CD4-positive, alpha-beta T cell (primary cell): ENCODE results near the gene TWF2. TPM values are rescaled to one million over a fixed set of nuclear protein-coding genes. Genes with fewer than 3 reads are reported as not detected.

Experiments used
- ATAC-seq: fragments of 200-7000 bp; cut with Tn5 transposase; one replicate; pipeline ENCODE4 v1.10.0; 2022; ENCODE audit warnings: mild to moderate bottlenecking; ENCODE audit not compliant: poor library complexity
- CTCF ChIA-PET: fragments of 350-600 bp; sonication (Branson Sonifier 250); formaldehyde crosslinking; loops from one replicate; lab custom pipeline; 2021; ENCODE audit warnings: antibody characterized with exemption, inconsistent platforms; lab: Charles Lee
- POLR2A ChIA-PET: fragments of 350-600 bp; sonication (Branson Sonifier 250); formaldehyde crosslinking; loops from one replicate; lab custom pipeline; 2021; ENCODE audit warnings: antibody characterized with exemption, inconsistent platforms; lab: Charles Lee
- DNase-seq, 14 experiments: peaks; one replicate each; pipeline ENCODE4 v3.0.0-alpha.2; 2013 to 2020; ENCODE audit warnings: mixed read lengths in 2 of 14
- H3K27ac ChIP-seq, 2 donors: one replicate each; pipeline versions ENCODE4 v1.5.1 to v1.7.0; 2013; ENCODE audit warnings: low read length in 2 of 2, low read depth in 1 of 2, mild to moderate bottlenecking in 1 of 2
- H3K27me3 ChIP-seq, 2 experiments: 1 replicate in 1 of 2; 2 replicates in 1 of 2; pipeline versions ENCODE4 v1.6.1 to v1.7.0; 2013; ENCODE audit warnings: low read length in 2 of 2, control low read depth in 1 of 2, mild to moderate bottlenecking in 1 of 2, moderate library complexity in 1 of 2; ENCODE audit not compliant: insufficient read depth in 2 of 2, control insufficient read depth in 1 of 2
- H3K36me3 ChIP-seq: one replicate; pipeline ENCODE4 v1.6.1; 2013; ENCODE audit warnings: low read length, control low read depth; ENCODE audit not compliant: insufficient read depth
- H3K4me1 ChIP-seq: one replicate; pipeline ENCODE4 v1.6.1; 2013; ENCODE audit warnings: low read length, control low read depth; ENCODE audit not compliant: insufficient read depth
- H3K4me3 ChIP-seq: one replicate; pipeline ENCODE4 v1.5.1; 2013; ENCODE audit warnings: mild to moderate bottlenecking, low read length, moderate library complexity
- H3K9me3 ChIP-seq, 2 experiments: 1 replicate in 1 of 2; 2 replicates in 1 of 2; pipeline versions ENCODE4 v1.6.1 to v1.7.0; 2013; ENCODE audit warnings: low read length in 2 of 2, mild to moderate bottlenecking in 2 of 2, control low read depth in 1 of 2, moderate library complexity in 1 of 2; ENCODE audit not compliant: control insufficient read depth in 1 of 2, insufficient read depth in 1 of 2
- H3K27ac Mint-ChIP-seq: one replicate; pipeline ENCODE4 v1.8.0; 2020; ENCODE audit warnings: mixed read lengths
- H3K27me3 Mint-ChIP-seq: one replicate; pipeline ENCODE4 v1.8.0; 2021; ENCODE audit warnings: mixed read lengths
- H3K36me3 Mint-ChIP-seq: one replicate; pipeline ENCODE4 v1.8.0; 2021; ENCODE audit warnings: low read depth, mixed read lengths
- H3K4me1 Mint-ChIP-seq: one replicate; pipeline ENCODE4 v1.8.0; 2021; ENCODE audit warnings: low read depth, mixed read lengths
- H3K4me3 Mint-ChIP-seq: one replicate; pipeline ENCODE4 v1.8.0; 2020; ENCODE audit warnings: mild to moderate bottlenecking, mixed read lengths
- H3K9me3 Mint-ChIP-seq: one replicate; pipeline ENCODE4 v1.8.0; 2020; ENCODE audit warnings: mixed read lengths
- intact Hi-C, 2 experiments: fragments of 100-400 bp; cut with DNase I in 1 of 2; cut with micrococcal nuclease in 1 of 2; formaldehyde crosslinking; loops; one replicate each; pipeline versions ENCODE4 v1.15.1 to v1.9.0; 2023 to 2025; cut with DNase I, micrococcal nuclease
- total RNA-seq, 174 experiments: library from RNA in 2 of 174; stranded (reverse) in 2 of 174; gene quantifications; one replicate each; pipeline ENCODE4 v1.2.3 and lab custom pipeline; 2021 to 2026
- TF ChIP-seq, protein P1 (sequence below): fragments of 200-600 bp; IDR thresholded peaks from one replicate; pipeline ENCODE4 v1.8.0; 2022; ENCODE audit warnings: antibody characterized with exemption, mild to moderate bottlenecking

TWF2 gene
- total RNA-seq, 2 experiments from 2014 or later = 17.4 to 21.7 TPM

DNA sequence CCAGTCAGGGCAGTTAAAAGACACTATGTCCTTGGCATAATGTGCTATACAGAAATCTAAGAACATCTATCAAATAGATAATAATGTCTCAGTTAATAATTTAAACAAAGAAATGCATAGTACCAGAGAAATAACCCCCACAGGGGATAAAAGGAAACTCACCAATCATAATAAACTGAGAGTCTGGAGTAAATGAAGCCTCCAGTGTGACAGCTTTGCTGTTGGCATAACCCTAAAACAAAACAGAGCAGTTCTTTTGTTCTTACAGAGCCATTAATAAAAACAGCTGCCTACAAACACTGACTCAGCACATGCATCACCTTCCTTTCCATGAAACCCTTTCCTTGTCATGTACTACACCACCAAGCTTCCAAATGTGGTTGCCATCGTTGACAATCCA lies 20.1 kb upstream of the TWF2 start:
- Mint-ChIP-seq H3K9me3 (no peaks in the 10 kb centered on the region), H3K27ac (peak overlapping the region; percentile 95), H3K4me3 (no peak overlapping the region), H3K4me1 (peaks cover 98% of the 10 kb centered on the region), H3K36me3 (peaks cover 100% of the 10 kb centered on the region), H3K27me3 (no peaks in the 10 kb centered on the region)
- Histone ChIP-seq H3K4me3 (no peak overlapping the region), H3K4me1 (peaks cover 78% of the 10 kb centered on the region), H3K36me3 (peaks cover 96% of the 10 kb centered on the region), H3K27ac (peak overlapping the region in 1 of 2 donors; percentile 49), H3K27me3 (no peaks in the 10 kb centered on the region), H3K9me3 (no peaks in the 10 kb centered on the region)
- no peak for DNase-seq
- ATAC-seq = no peak
- ChIA-PET POLR2A (interaction anchor here (10.7 to 19.7 kb wide), 3 partner anchors 11 to 20 kb away, joined by 131 to 538 read pairs (median 293); partner anchors contain the start of genes PPM1M, TWF2 and WDR82), CTCF (interaction anchor here (1.2 to 4.1 kb wide), 3 partner anchors 12 to 20 kb away, joined by 4 to 18 read pairs (median 7); partner anchors contain the start of gene WDR82)
- TF ChIP-seq, protein P1, sequence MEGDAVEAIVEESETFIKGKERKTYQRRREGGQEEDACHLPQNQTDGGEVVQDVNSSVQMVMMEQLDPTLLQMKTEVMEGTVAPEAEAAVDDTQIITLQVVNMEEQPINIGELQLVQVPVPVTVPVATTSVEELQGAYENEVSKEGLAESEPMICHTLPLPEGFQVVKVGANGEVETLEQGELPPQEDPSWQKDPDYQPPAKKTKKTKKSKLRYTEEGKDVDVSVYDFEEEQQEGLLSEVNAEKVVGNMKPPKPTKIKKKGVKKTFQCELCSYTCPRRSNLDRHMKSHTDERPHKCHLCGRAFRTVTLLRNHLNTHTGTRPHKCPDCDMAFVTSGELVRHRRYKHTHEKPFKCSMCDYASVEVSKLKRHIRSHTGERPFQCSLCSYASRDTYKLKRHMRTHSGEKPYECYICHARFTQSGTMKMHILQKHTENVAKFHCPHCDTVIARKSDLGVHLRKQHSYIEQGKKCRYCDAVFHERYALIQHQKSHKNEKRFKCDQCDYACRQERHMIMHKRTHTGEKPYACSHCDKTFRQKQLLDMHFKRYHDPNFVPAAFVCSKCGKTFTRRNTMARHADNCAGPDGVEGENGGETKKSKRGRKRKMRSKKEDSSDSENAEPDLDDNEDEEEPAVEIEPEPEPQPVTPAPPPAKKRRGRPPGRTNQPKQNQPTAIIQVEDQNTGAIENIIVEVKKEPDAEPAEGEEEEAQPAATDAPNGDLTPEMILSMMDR = no peak
- intact Hi-C loops = no loop called here

DNA sequence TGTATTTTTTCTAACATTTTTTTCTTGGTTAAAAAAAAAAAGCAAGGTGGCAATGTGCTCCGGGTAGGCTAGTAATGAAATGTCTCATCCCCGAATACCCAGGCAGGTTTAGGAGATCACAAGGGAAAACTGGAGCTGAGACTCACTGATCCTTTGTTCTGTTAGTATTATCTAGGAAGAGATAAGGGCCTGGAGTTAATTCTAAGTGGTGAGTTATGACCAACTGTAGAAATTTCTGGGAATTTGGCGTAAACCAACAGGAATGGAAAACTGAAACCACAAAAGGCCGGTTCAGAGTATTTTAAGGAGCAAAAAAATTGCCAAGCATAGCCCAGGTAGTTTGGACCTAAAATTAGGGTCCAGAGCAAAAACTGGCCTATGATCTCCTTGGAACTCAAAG lies 19.0 kb upstream of the TWF2 start:
- no peaks in the 10 kb centered on the region for H3K9me3 Mint-ChIP-seq
- CTCF ChIA-PET = interaction anchor here (4.1 kb wide), 1 partner anchor 21 kb away, joined by 18 read pairs; the partner anchor contains the start of gene WDR82

DNA sequence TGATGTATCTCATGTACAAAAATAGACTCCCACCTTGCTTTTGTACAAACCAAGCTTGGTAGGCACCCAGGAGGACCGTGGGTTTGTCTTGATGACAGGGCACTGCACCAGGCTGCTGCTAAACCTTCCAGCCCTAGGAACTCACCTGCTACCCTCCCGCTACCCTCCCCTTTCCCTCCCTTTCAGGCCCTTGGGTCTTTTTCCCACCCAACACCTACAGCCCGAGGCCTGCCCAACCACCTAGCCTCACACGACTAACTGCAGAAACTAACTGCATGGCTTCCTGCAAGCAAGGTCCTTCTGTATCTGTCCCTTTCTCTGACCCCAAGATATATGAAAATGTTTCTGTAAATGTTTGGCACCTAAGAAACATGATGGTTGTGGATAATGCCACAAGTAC lies 17.7 kb upstream of the TWF2 start:
- POLR2A ChIA-PET = interaction anchor here (10.7 to 19.7 kb wide), 3 partner anchors 13 to 22 kb away, joined by 131 to 538 read pairs (median 293); partner anchors contain the start of genes PPM1M, TWF2 and WDR82

More for the DNA sequence above, 19.0 kb upstream of the TWF2 start:
- ATAC-seq (no peak), DNase-seq (no peak)
- TF ChIP-seq, protein P1 = no peak
- Mint-ChIP-seq H3K27me3 (no peaks in the 10 kb centered on the region), H3K4me1 (peaks cover 98% of the 10 kb centered on the region), H3K27ac (peak overlapping the region; percentile 95), H3K36me3 (peaks cover 100% of the 10 kb centered on the region), H3K4me3 (no peak overlapping the region)
- Histone ChIP-seq H3K4me1 (peaks cover 78% of the 10 kb centered on the region), H3K9me3 (no peaks in the 10 kb centered on the region), H3K4me3 (no peak overlapping the region), H3K36me3 (peaks cover 92% of the 10 kb centered on the region), H3K27me3 (no peaks in the 10 kb centered on the region), H3K27ac (peak overlapping the region; percentile 49 to 53)
- intact Hi-C loops = loop anchor here in 1 of 2 experiments (2.0 kb wide), 1 partner anchor 13 kb away; no protein-coding TSS in a partner anchor
- POLR2A ChIA-PET = interaction anchor here (10.7 to 19.7 kb wide), 3 partner anchors 12 to 21 kb away, joined by 131 to 538 read pairs (median 293); partner anchors contain the start of genes PPM1M, TWF2 and WDR82

More for the DNA sequence above, 17.7 kb upstream of the TWF2 start:
- Mint-ChIP-seq H3K36me3 (peaks cover 98% of the 10 kb centered on the region), H3K4me3 (peak overlapping the region; percentile 62), H3K27ac (peak overlapping the region; percentile 95), H3K9me3 (no peaks in the 10 kb centered on the region), H3K4me1 (peaks cover 98% of the 10 kb centered on the region), H3K27me3 (no peaks in the 10 kb centered on the region)
- CTCF ChIA-PET = interaction anchor here (0.9 to 2.3 kb wide), 3 partner anchors 14 to 36 kb away, joined by 3 to 6 read pairs (median 3); partner anchors contain the start of gene WDR82
- intact Hi-C loops = loop anchor here in 1 of 2 experiments (2.0 kb wide), 1 partner anchor 14 kb away; no protein-coding TSS in a partner anchor
- peak overlapping the region in 1 of 2 donors; percentile 89 for H3K27ac ChIP-seq
- ATAC-seq = no peak
- H3K36me3 ChIP-seq = peaks cover 88% of the 10 kb centered on the region
- TF ChIP-seq, protein P1 = no peak
- no peak for DNase-seq
- no peaks in the 10 kb centered on the region for H3K27me3 ChIP-seq
- no peak overlapping the region for H3K4me3 ChIP-seq
- H3K4me1 ChIP-seq = peaks cover 83% of the 10 kb centered on the region
- no peaks in the 10 kb centered on the region for H3K9me3 ChIP-seq
